GM12891 (cell line): ENCODE results near the gene CNTFR.

Experiments
- POLR2A ChIP-seq: IDR thresholded peaks from 2 replicates; pipeline ENCODE4 v1.6.1; 2011; ENCODE audit warnings: low read depth, low read length, control low read depth
- POLR2AphosphoS5 ChIP-seq: IDR thresholded peaks from 2 replicates; pipeline ENCODE4 v1.6.1; 2011; ENCODE audit warnings: low read depth, low read length, control low read depth

- TF ChIP-seq POLR2AphosphoS5 (no peak), POLR2A (no peak)
These were observed 39.3 kb upstream of the CNTFR start, which contains the start of gene ARID3C for GRCh38 chr9:34628656-34629490.
